Activated T-cell treated with anti-CD3 and anti-CD28 coated beads, Interleukin-2, amount 50 U/mL, for 1 hour (primary cell): ENCODE measurements around the gene TYSND1.
"Not testable (repeated sequence)": the region's sequence is repeated elsewhere in the genome, so short reads cannot be mapped to it uniquely, and the experiment has no call there.

Experiments used
- DNase-seq: peaks from one replicate; pipeline ENCODE4 v3.0.0-alpha.2; 2020

TYSND1 gene

GRCh38 chr10:70132098-70133029 lies 14.1 kb downstream of the TYSND1 start, which contains the start of gene AIFM2:
TSS of gene AIFM2 (minus strand) at chr10:70132825. CDS start at chr10:70124084, 8,741 bp downstream.
- peak; percentile 54 for DNase-seq

- no peak for DNase-seq
Measured at GRCh38 chr10:70131560-70131937, 15.0 kb downstream of the TYSND1 start.

- DNase-seq, result no peak
Measured at GRCh38 chr10:70130878-70131559, 15.5 kb downstream of the TYSND1 start.

GRCh38 chr10:70126700-70127395 lies 19.7 kb downstream of the TYSND1 start:
- no peak for DNase-seq

- no peak for DNase-seq
Measured at GRCh38 chr10:70125918-70126552, 20.5 kb downstream of the TYSND1 start.

GRCh38 chr10:70124918-70125317 lies 21.6 kb downstream of the TYSND1 start:
- DNase-seq, result no peak

- no peak for DNase-seq
Measured at GRCh38 chr10:70124415-70124814, 22.1 kb downstream of the TYSND1 start.

- no peak for DNase-seq
Measured at GRCh38 chr10:70123817-70124216, 22.7 kb downstream of the TYSND1 start.

- DNase-seq, result not testable (repeated sequence)
Measured at GRCh38 chr10:70123166-70123565, 23.3 kb downstream of the TYSND1 start.

GRCh38 chr10:70122742-70123141 lies 23.8 kb downstream of the TYSND1 start:
- DNase-seq, result no peak

- DNase-seq, result no peak
Measured at GRCh38 chr10:70121281-70121949, 25.1 kb downstream of the TYSND1 start.

- DNase-seq, result no peak
Measured at GRCh38 chr10:70120417-70120816, 26.1 kb downstream of the TYSND1 start.

- DNase-seq, result no peak
Measured at GRCh38 chr10:70119623-70120022, 26.9 kb downstream of the TYSND1 start.

- DNase-seq, result no peak
Measured at GRCh38 chr10:70119197-70119596, 27.3 kb downstream of the TYSND1 start.

- no peak for DNase-seq
Measured at GRCh38 chr10:70118196-70118595, 28.3 kb downstream of the TYSND1 start.

GRCh38 chr10:70117646-70118045 lies 28.9 kb downstream of the TYSND1 start:
- DNase-seq, result no peak

- peak; percentile 60 for DNase-seq
Measured at GRCh38 chr10:70115948-70116682, 30.4 kb downstream of the TYSND1 start.

GRCh38 chr10:70114902-70115301 lies 31.6 kb downstream of the TYSND1 start:
- DNase-seq, result no peak

GRCh38 chr10:70112071-70112470 lies 34.4 kb downstream of the TYSND1 start:
- no peak for DNase-seq

- DNase-seq, result no peak
Measured at GRCh38 chr10:70111496-70111895, 35.0 kb downstream of the TYSND1 start.

- no peak for DNase-seq
Measured at GRCh38 chr10:70109064-70109729, 37.3 kb downstream of the TYSND1 start.
